HL-60 (cell line): ENCODE measurements around the gene PLEKHG5.

ENCODE experiments used
- DNase-seq, 2 experiments: peaks; one replicate each; pipeline ENCODE4 v3.0.0-alpha.2; 2010 to 2020; ENCODE audit warnings: low read depth in 1 of 2, low spot score in 1 of 2
- H3K27ac ChIP-seq: fragments of 250-450 bp; sonication (Bioruptor Pico); replicated peaks from 2 replicates; pipeline ENCODE4 v1.5.1; 2020; ENCODE audit warnings: mild to moderate bottlenecking, moderate library complexity
- H3K27me3 ChIP-seq: fragments of 250-450 bp; sonication (Bioruptor Pico); 2 replicates; pipeline ENCODE4 v1.5.1; 2021; ENCODE audit warnings: mild to moderate bottlenecking, moderate library complexity; ENCODE audit not compliant: insufficient read depth, poor library complexity, severe bottlenecking
- H3K4me3 ChIP-seq: replicated peaks from 2 replicates; pipeline ENCODE4 v1.5.1; 2011; ENCODE audit warnings: mild to moderate bottlenecking, control low read depth, low read length; ENCODE audit not compliant: insufficient read depth
- CTCF ChIP-seq: IDR thresholded peaks from one replicate; pipeline ENCODE4 v1.5.1; 2011; ENCODE audit warnings: low read length, control low read depth, inconsistent platforms; ENCODE audit not compliant: insufficient read depth
- GABPA ChIP-seq: IDR thresholded peaks from 2 replicates; pipeline ENCODE4 v1.6.1; 2012; ENCODE audit warnings: low read depth
- POLR2AphosphoS5 ChIP-seq: IDR thresholded peaks from 2 replicates; pipeline ENCODE4 v1.6.1; 2012; ENCODE audit warnings: low read depth
- SPI1 ChIP-seq: IDR thresholded peaks from 2 replicates; pipeline ENCODE4 v1.6.1; 2012; ENCODE audit warnings: low read depth, mild to moderate bottlenecking, borderline replicate concordance
- TF ChIP-seq, protein P1 (sequence below): IDR thresholded peaks from 2 replicates; pipeline ENCODE4 v1.6.1; 2012; ENCODE audit warnings: low read depth; ENCODE audit not compliant: insufficient replicate concordance

Gene PLEKHG5

GRCh38 chr1:6497867-6498575 is 6.6 kb upstream of the PLEKHG5 start:
- Histone ChIP-seq H3K27me3 (peaks cover 49% of the 10 kb centered on the region), H3K4me3 (no peak overlapping the region), H3K27ac (no peak overlapping the region)
- DNase-seq, result no peak
- TF ChIP-seq POLR2AphosphoS5 (no peak), SPI1 (no peak), GABPA (no peak), CTCF (no peak)
- TF ChIP-seq, protein P1, sequence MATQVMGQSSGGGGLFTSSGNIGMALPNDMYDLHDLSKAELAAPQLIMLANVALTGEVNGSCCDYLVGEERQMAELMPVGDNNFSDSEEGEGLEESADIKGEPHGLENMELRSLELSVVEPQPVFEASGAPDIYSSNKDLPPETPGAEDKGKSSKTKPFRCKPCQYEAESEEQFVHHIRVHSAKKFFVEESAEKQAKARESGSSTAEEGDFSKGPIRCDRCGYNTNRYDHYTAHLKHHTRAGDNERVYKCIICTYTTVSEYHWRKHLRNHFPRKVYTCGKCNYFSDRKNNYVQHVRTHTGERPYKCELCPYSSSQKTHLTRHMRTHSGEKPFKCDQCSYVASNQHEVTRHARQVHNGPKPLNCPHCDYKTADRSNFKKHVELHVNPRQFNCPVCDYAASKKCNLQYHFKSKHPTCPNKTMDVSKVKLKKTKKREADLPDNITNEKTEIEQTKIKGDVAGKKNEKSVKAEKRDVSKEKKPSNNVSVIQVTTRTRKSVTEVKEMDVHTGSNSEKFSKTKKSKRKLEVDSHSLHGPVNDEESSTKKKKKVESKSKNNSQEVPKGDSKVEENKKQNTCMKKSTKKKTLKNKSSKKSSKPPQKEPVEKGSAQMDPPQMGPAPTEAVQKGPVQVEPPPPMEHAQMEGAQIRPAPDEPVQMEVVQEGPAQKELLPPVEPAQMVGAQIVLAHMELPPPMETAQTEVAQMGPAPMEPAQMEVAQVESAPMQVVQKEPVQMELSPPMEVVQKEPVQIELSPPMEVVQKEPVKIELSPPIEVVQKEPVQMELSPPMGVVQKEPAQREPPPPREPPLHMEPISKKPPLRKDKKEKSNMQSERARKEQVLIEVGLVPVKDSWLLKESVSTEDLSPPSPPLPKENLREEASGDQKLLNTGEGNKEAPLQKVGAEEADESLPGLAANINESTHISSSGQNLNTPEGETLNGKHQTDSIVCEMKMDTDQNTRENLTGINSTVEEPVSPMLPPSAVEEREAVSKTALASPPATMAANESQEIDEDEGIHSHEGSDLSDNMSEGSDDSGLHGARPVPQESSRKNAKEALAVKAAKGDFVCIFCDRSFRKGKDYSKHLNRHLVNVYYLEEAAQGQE, result no peak

DNA sequence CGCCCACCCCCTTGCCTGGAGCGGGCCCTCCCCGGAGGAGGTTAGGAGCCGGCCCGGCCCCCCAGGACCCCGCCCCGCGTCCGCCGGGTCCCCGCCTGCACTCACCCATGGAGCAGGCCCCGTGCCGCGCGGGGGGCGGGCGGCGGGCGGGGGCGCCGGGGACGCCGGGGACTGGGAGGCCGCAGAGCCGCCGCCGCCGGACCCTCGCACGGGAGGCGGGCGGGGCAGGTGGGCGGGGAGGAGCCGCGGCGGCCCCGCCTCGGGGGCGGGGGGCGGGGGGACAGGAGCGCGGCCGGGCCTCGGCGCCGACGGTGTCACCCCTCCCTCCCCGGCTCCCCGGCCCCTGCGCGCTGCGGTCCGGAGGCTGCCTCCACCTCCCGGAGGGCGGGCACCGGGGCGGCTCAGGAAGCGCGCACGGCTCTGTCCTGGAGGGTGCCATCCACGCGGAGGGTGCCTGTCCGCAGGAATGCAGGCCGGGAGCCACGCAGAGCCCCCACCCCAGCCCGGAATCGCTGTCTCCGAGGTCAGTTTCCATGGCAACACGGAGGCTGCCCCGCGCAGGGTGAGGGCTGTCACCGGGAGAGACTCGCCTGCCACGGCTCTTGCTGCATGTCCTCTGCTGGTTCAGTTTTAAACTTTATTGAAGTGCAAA is 5.9 kb upstream of the PLEKHG5 start:
- Histone ChIP-seq H3K27ac (no peak overlapping the region), H3K27me3 (peaks cover 51% of the 10 kb centered on the region), H3K4me3 (no peak overlapping the region; the same call in 1 of the 2 replicates)
- DNase-seq, result peak in 1 of 2 experiments; percentile 18
- TF ChIP-seq, protein P1, result no peak
- TF ChIP-seq GABPA (no peak), SPI1 (no peak), CTCF (no peak), POLR2AphosphoS5 (no peak)

DNA sequence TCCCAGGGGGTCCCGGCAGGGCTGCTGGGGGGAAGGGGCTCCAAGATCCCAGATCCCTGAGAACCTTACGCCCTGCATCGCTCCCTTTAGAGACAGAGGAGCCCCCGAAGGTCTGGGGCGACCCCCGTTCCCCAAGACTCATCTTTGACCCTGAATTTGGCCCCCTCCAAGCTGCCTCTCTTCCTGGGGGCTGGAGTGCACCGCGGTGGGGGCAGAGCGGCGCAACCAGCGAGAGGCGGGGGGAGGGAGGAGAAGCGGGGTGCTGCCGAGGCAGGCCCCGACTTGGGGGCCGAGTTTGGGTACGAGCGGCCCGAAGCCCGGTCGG is 5.4 kb upstream of the PLEKHG5 start:
- Histone ChIP-seq H3K27me3 (peaks cover 54% of the 10 kb centered on the region), H3K27ac (no peak overlapping the region), H3K4me3 (no peak overlapping the region)
- no peak for DNase-seq
- TF ChIP-seq POLR2AphosphoS5 (no peak), SPI1 (no peak)
- TF ChIP-seq, protein P1, result no peak
